ENCODE results near the gene SLC38A10.

SLC38A10 gene

DNA sequence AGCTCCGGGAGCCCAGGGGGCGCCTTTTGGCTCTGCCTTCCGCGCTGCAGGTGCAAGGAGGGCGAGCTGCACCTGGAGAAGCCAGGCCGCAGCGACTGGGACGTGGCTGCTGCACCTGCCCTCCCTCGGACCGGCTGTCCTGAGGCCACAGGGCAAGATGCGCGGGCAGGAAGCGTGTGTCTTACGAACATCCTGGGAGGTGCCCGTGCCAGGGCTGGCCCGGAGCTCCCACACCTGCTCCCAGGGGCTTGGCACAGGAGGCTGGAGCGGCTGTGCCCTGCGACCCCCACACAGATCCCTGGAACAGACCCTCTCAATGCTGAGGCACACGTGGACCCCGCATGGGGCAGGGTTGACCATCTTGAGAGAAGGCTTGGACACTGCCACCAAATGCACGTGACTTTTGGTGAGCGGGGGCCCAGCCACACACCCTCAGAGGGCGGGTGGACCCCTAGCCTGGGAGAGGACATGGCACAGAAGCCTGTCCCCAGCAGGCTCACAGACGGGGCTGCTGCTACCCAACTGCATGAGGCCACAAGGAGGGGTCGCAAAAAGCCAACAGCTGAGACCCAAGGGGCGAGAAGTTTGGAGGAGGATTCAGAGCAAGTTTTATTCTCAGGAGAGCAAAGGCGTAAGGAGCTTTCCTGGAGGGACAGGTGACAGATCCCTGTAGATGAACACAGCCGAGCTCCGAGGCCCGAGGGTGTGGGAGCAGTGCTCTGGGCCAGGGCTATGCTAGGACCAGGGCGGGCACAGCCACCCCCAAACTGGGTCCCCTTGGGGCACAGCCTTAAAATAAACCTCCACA lies 44.6 kb downstream of the SLC38A10 start:
- TF ChIP-seq, protein P1, sequence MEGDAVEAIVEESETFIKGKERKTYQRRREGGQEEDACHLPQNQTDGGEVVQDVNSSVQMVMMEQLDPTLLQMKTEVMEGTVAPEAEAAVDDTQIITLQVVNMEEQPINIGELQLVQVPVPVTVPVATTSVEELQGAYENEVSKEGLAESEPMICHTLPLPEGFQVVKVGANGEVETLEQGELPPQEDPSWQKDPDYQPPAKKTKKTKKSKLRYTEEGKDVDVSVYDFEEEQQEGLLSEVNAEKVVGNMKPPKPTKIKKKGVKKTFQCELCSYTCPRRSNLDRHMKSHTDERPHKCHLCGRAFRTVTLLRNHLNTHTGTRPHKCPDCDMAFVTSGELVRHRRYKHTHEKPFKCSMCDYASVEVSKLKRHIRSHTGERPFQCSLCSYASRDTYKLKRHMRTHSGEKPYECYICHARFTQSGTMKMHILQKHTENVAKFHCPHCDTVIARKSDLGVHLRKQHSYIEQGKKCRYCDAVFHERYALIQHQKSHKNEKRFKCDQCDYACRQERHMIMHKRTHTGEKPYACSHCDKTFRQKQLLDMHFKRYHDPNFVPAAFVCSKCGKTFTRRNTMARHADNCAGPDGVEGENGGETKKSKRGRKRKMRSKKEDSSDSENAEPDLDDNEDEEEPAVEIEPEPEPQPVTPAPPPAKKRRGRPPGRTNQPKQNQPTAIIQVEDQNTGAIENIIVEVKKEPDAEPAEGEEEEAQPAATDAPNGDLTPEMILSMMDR (IDR thresholded peaks at IDR 0.05; ENCODE audit: low read depth, low read length, missing control alignments) = no peak
- DNase-seq (ENCODE audit: extremely low read depth, low read depth) = no peak

DNA sequence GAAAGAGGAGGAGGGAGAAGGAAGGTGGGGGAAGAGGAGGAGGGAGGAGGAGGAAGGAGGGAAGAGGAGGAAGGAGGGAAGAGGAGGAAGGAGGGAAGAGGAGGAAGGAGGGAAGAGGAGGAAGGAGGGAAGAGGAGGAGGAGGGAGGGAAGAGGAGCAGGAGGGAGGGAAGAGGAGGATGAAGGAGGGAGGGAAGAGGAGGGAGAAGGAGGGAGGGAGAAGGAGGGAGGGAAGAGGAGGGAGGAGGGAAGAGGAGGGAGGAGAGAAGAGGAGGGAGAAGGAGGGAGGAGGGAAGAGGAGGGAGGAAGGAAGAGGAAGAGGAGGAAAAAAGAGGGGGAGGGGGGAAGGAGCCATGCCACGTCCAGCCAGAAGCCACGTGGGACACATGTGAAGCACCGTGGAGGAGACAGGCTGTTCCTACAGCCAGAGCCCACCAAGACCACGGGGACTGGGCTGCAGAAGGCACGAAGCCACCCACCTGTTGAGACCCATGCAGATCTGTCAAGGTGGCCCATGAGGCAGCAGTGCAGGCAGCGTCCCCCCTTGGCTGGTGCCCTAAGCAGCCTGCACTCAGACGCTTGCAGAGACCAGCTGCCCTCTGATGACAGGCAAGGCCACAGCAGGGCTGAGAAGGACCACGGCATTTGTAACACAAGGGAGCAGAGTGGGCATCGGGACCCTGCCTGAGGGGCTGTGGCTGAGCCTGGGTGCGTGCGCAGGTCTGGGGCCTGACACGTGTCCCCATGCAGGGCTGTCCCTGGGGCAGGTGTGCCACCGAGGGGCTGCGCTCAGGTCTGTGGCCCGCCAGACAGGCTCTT lies 45.7 kb downstream of the SLC38A10 start:
- DNase-seq (ENCODE audit: extremely low read depth, low read depth) = no peak
- TF ChIP-seq, protein P1 (IDR thresholded peaks at IDR 0.05; ENCODE audit: low read depth, low read length, missing control alignments) = no peak
- H3K4me3 ChIP-seq (replicated peaks; ENCODE audit: low read depth, low read length) = no peak overlapping the region

More for the DNA sequence above, 44.6 kb downstream of the SLC38A10 start:
- no peak overlapping the region for H3K4me3 ChIP-seq (replicated peaks; ENCODE audit: low read depth, low read length)

DNA sequence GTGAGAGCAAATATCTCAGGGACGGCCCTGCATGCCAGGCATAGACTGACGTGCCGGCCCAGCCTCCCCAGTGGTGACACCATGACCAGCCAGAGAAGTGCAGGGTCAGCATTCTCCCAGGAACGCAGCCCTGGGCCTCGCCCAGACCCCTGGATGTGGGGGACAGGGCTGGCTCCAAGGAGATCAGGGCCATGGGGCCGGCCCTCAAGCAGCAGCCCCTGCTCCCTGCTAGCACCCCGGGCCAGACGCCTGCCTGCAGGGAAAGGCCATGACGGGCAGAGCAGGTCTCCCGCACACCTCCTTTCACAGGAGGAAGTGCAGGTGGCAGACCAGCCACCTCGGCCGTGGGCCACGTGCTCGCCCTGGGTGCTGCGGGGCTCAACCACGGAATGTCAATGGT lies 46.5 kb downstream of the SLC38A10 start:
- DNase-seq (ENCODE audit: extremely low read depth, low read depth) = no peak
- no peak overlapping the region for H3K4me3 ChIP-seq (replicated peaks; ENCODE audit: low read depth, low read length)
- TF ChIP-seq, protein P1 (IDR thresholded peaks at IDR 0.05; ENCODE audit: low read depth, low read length, missing control alignments) = no peak

DNA sequence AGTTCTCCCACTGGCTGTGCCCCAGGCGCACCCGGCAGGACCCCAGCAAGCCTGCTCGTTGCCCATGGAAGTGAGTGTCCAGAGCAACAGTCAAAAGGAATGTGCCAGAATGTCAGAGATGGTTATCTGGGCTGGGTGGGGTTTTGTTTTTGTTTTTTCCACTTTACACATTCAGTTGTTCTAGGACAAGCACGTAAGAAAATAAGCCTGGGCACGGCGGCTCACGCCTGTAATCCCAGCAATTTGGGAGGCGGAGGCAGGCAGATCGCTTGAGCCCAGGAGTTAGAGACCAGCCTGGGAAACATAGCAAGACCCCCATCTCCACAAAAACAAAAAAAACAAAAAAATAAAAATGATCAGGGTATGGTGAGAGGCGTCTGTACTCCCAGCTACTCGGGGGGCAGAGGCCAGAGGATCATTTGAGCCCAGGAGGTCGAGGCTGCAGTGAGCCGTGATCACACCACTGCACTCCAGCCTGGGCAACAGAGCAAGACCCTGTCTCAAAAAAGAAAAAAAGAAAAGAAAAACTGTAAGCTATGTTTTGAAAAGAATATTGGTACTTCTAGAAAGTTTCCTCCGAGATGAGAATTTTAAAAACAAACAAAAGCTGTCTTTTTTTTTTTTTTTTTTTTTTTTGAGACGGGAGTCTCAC lies 47.6 kb downstream of the SLC38A10 start:
- no peak for DNase-seq (ENCODE audit: extremely low read depth, low read depth)
- TF ChIP-seq, protein P1 (IDR thresholded peaks at IDR 0.05; ENCODE audit: low read depth, low read length, missing control alignments) = no peak
- no peak overlapping the region for H3K4me3 ChIP-seq (replicated peaks; ENCODE audit: low read depth, low read length)

DNA sequence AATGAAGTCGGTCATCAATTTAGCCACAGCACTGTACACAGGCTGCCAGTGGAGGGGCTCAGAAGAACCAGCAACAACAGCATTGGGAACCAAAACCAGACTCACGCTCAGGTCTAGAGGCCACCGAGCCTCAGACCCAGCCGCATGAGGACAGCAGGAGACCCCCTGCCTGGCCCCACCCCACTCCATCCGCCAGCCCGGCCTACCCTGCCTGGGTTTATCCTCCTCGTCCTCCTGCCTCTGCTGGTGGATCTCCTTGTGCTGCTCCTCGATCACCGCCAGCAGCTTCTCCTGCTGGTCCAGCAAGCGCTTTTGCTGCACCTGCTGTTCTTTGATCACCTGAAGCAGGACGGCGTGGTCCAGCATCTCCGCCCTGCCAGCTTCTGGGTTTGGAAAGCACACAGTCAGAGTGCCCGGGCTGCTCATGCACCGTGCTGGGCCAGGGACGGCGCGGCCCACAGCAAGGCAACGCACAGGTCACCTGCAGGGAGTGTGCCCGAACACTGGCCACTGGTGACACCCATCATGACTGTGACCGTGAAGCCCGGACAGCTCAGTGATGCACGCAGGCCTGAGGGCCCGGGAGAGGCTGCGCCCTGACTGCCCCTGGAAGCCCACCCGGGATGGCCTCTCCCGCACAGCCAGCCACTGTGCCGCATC lies 48.3 kb downstream of the SLC38A10 start:
- DNase-seq (ENCODE audit: extremely low read depth, low read depth) = no peak
- H3K4me3 ChIP-seq (replicated peaks; ENCODE audit: low read depth, low read length) = no peak overlapping the region

DNA sequence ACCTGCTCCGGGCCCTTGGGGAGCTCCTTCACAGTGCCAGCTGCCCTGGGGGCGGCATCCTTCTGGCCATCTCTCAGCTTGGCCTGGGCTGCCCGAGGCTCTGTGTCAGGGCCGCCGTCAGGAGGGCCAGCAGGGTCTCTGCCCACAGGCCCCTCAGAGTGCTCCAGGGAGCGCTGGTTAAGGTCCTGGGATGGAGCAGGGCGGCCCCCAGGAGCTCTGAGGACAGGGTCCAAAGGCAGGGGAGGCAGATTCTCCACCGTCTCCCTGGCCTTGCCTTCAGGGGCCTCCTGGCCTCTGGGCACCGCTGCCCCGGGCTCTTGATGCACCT lies 48.8 kb downstream of the SLC38A10 start:
- no peak for DNase-seq (ENCODE audit: extremely low read depth, low read depth)
- TF ChIP-seq, protein P1 (IDR thresholded peaks at IDR 0.05; ENCODE audit: low read depth, low read length, missing control alignments) = no peak
- no peak overlapping the region for H3K4me3 ChIP-seq (replicated peaks; ENCODE audit: low read depth, low read length)

More for the DNA sequence above, 48.3 kb downstream of the SLC38A10 start:
- TF ChIP-seq, protein P1 (IDR thresholded peaks at IDR 0.05; ENCODE audit: low read depth, low read length, missing control alignments) = no peak

All from HFF-Myc (cell line).